ENCODE data around the gene CD2AP.

GRCh38 chr6:47665112-47665511, 187.5 kb downstream of the CD2AP start:
- TF ChIP-seq CTCF (IDR thresholded peaks at IDR 0.05) (no peak), EZH2 (IDR thresholded peaks at IDR 0.05; ENCODE audit: borderline replicate concordance, insufficient read depth, low read depth, low read length, poor library complexity, severe bottlenecking) (no peak)

All from B cell (primary cell).